Activated T-cell treated with anti-CD3 and anti-CD28 coated beads, Interleukin-2, amount 50 U/mL, for 1 hour (primary cell): ENCODE measurements around the gene CD151.

Experiments
- DNase-seq: peaks from one replicate; pipeline ENCODE4 v3.0.0-alpha.2; 2020

The CD151 gene

DNA sequence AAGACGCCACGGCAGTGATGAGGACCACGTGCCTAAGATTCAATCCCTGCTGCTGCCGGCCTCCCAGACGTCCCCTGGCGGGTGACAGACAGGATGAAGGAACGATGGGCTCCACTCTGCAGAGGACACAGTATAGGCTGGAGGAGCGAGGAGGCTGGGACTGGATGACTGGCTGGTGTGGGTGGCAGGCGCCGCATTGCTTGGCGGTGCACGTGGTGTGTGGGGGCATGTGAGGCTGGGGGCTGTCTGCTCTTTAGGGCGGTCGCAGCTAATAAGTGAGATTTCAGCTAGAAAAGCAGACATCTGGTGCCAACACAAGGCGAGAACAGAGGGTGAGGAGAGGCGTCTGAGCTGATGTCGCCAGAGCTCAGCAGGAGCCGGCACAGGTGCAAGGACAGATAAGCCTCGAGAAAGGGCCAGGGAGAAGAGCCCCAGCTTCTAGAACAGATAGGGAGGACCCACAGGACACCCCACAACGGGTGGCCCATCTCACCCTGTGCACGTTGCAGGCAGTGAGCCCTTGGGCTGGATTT lies 43.1 kb downstream of the CD151 start:
- no peak for DNase-seq

GRCh38 chr11:876545-876944 lies 43.8 kb downstream of the CD151 start:
- DNase-seq, result no peak

GRCh38 chr11:877565-877964 lies 44.8 kb downstream of the CD151 start:
- no peak for DNase-seq

- DNase-seq, result no peak
These were observed 47.7 kb downstream of the CD151 start for GRCh38 chr11:880447-880846.

DNA sequence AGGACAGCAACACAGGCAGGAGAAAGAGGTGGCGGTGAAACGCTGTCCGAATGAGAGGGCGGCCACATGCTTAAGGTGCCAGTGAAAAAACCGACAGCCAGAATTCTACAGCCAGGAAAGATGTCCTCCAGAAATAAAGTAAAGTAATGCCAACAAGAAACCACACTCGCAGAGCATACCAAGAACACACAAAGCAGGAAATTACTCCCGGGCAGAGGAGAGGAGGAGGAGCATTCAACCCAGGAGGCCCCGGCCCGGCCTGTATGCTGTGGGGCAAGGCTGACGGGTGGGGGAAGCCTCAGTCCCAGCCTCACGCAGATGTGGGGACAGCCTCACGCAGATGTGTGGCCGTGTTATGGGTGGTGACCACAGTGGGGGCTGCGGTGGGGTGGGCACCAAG lies 49.8 kb downstream of the CD151 start:
- DNase-seq, result no peak

- no peak for DNase-seq
These were observed 50.8 kb downstream of the CD151 start for GRCh38 chr11:883527-883926.

GRCh38 chr11:884578-885070 lies 51.9 kb downstream of the CD151 start:
- DNase-seq, result no peak

- DNase-seq, result no peak
These were observed 53.8 kb downstream of the CD151 start for GRCh38 chr11:886568-886967.

- no peak for DNase-seq
These were observed 54.8 kb downstream of the CD151 start for GRCh38 chr11:887589-887988.
